ENCODE results near the gene RARB.

RARB gene

GRCh38 chr3:25582242-25582641 is 154.2 kb downstream of the RARB start:
- no peak for DNase-seq

GRCh38 chr3:25583343-25583742 is 155.3 kb downstream of the RARB start:
- no peak for DNase-seq

GRCh38 chr3:25584011-25584789 is 156.1 kb downstream of the RARB start:
- DNase-seq: no peak

GRCh38 chr3:25585361-25586166 is 157.5 kb downstream of the RARB start:
- DNase-seq: no peak

GRCh38 chr3:25586167-25586505 is 158.1 kb downstream of the RARB start:
- no peak for DNase-seq

- no peak for DNase-seq
Observed at GRCh38 chr3:25586553-25586952, 158.5 kb downstream of the RARB start.

GRCh38 chr3:25587094-25587493 is 159.0 kb downstream of the RARB start:
- DNase-seq: no peak

- no peak for DNase-seq
Observed at GRCh38 chr3:25587526-25587925, 159.5 kb downstream of the RARB start.

GRCh38 chr3:25587975-25588374 is 159.9 kb downstream of the RARB start:
- no peak for DNase-seq

GRCh38 chr3:25588441-25589103 is 160.5 kb downstream of the RARB start:
- no peak for DNase-seq

- DNase-seq: no peak
Observed at GRCh38 chr3:25589104-25589782, 161.2 kb downstream of the RARB start.

- DNase-seq: no peak
Observed at GRCh38 chr3:25589783-25590258, 161.8 kb downstream of the RARB start.

- DNase-seq: no peak
Observed at GRCh38 chr3:25592510-25592968, 164.5 kb downstream of the RARB start.

GRCh38 chr3:25593001-25593400 is 164.9 kb downstream of the RARB start:
- no peak for DNase-seq

- peak; percentile 12 to 55 for DNase-seq
Observed at GRCh38 chr3:25594007-25594502, 166.0 kb downstream of the RARB start.

- DNase-seq: no peak
Observed at GRCh38 chr3:25597535-25598101, 169.6 kb downstream of the RARB start.

GRCh38 chr3:25603703-25604102 is 175.6 kb downstream of the RARB start:
- DNase-seq: no peak

GRCh38 chr3:25604107-25604805 is 176.2 kb downstream of the RARB start:
- DNase-seq: no peak

- DNase-seq: no peak
Observed at GRCh38 chr3:25610167-25610566, 182.1 kb downstream of the RARB start.

- DNase-seq: no peak
Observed at GRCh38 chr3:25610779-25611178, 182.7 kb downstream of the RARB start.

- no peak for DNase-seq
Observed at GRCh38 chr3:25611193-25611592, 183.1 kb downstream of the RARB start.

- no peak for DNase-seq
Observed at GRCh38 chr3:25618028-25618427, 190.0 kb downstream of the RARB start.

All from NCI-H446 (cell line).